GM12874 (cell line): ENCODE data around the gene HECTD3.

ENCODE experiments used
- TF ChIP-seq, protein P1 (sequence below): IDR thresholded peaks from 2 replicates; pipeline ENCODE4 v1.5.1; 2011; ENCODE audit warnings: low read depth, mild to moderate bottlenecking, control low read depth, low read length, moderate library complexity; ENCODE audit not compliant: insufficient read depth

Gene HECTD3

DNA sequence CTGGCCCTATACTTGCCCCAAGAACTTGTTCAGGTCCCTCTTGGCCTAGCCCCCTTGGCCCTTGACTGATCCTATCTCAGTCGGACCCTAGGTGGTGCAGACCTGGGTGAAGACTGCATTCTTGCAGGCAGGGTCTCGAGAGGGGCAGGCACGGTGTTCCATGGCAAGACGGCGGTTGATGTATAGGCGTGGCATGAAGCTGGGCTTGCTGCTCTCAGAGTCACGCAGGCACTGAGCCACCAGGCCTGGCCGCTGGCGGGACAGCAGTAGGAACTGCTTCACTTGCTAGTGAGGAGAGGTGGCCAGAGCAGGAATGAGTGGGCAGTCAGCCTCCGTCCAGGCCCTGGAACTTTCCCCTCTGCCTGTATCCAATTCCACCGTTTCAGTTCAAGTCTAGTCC lies 3.8 kb downstream of the HECTD3 start:
- TF ChIP-seq, protein P1, sequence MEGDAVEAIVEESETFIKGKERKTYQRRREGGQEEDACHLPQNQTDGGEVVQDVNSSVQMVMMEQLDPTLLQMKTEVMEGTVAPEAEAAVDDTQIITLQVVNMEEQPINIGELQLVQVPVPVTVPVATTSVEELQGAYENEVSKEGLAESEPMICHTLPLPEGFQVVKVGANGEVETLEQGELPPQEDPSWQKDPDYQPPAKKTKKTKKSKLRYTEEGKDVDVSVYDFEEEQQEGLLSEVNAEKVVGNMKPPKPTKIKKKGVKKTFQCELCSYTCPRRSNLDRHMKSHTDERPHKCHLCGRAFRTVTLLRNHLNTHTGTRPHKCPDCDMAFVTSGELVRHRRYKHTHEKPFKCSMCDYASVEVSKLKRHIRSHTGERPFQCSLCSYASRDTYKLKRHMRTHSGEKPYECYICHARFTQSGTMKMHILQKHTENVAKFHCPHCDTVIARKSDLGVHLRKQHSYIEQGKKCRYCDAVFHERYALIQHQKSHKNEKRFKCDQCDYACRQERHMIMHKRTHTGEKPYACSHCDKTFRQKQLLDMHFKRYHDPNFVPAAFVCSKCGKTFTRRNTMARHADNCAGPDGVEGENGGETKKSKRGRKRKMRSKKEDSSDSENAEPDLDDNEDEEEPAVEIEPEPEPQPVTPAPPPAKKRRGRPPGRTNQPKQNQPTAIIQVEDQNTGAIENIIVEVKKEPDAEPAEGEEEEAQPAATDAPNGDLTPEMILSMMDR, result no peak

DNA sequence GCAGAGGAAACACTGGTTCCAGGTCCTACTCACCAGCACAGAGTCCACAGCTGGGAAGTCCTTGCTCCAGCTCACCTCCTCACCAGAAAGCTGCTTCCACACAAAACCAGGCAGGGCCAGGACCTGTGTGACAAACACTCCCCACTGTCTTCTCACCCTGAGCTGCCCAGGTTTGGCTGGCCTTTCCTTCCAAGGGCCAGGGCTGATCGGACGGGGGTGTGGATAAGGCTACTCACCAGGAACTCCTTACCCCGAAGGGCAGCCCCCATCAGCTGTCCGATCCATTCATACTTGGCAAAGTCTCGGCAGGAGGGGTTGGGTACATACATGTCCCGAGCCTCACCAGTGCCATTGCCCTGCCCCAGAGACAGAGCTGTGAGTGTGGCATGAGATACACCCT lies 5.4 kb downstream of the HECTD3 start:
- TF ChIP-seq, protein P1, result no peak

GRCh38 chr1:45004281-45004920 lies 6.7 kb downstream of the HECTD3 start:
- TF ChIP-seq, protein P1, result no peak

DNA sequence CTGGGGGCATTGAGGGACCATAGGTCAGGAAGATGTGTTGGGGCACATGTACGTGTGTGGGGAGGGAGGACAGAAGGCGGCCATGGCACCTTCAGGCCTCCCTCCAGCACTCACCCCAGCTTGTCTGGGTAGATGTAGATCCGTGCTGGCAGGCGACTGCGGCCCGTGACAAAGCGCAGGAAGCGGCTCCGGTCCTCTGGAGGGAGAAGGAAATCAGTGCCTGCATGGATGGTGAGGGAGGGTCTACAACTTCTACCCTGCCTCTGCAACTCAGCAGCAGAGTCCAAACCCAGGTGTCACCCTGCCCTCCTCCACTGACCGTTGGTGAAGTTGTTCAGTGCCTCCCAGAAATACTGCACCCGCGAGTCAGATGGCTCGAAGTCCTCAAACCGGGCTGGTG lies 7.4 kb downstream of the HECTD3 start:
- TF ChIP-seq, protein P1, result no peak

GRCh38 chr1:45002650-45003645 lies 8.2 kb downstream of the HECTD3 start:
- TF ChIP-seq, protein P1, result no peak

- TF ChIP-seq, protein P1, result no peak
Measured at GRCh38 chr1:45001011-45001481, 10.1 kb downstream of the HECTD3 start.

DNA sequence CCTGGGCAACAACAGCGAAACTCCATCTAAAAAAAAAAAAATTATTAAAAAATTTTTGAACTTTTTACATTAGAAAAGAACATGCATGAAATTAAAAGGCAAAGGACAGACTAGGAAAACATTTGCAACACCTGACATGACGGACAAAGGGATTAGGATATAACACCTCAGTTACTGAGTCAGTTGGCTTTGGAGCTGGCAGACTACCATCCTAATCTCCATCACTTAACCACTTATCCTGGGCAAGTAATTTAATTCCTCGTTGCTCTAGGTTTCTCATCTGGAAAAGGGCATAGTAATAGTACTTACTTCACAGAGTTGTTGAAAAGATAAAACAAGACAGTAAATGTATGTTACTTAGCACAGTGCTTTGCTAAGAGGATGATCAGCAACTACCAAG lies 11.9 kb downstream of the HECTD3 start:
- TF ChIP-seq, protein P1, result no peak
